ENCODE results near the gene SLC35D3. TPM values are rescaled to one million over a fixed set of nuclear protein-coding genes. Genes with fewer than 3 reads are reported as not detected.
"Not testable (repeated sequence)": the region's sequence is repeated elsewhere in the genome, so short reads cannot be mapped to it uniquely, and the experiment has no call there.

Gene SLC35D3
- total RNA-seq, 1 experiment from 2014 or later: 0.42 TPM

GRCh38 chr6:136964398-136964797, 42.3 kb downstream of the SLC35D3 start:
- H3K4me3 ChIP-seq (ENCODE audit: insufficient read depth, low read depth, low read length): no peak overlapping the region
- H3K27me3 ChIP-seq (ENCODE audit: control insufficient read depth, insufficient read depth, low read length): no peaks in the 10 kb centered on the region; the same call in 1 of the 2 replicates
- no peaks in the 10 kb centered on the region for H3K36me3 ChIP-seq (replicated peaks; ENCODE audit: control insufficient read depth, insufficient read depth, low read length)
- no peak for DNase-seq

GRCh38 chr6:136967876-136968752, 46.0 kb downstream of the SLC35D3 start:
- no peak overlapping the region for H3K4me3 ChIP-seq (ENCODE audit: insufficient read depth, low read depth, low read length)
- no peaks in the 10 kb centered on the region; the same call in 1 of the 2 replicates for H3K27me3 ChIP-seq (ENCODE audit: control insufficient read depth, insufficient read depth, low read length)
- H3K36me3 ChIP-seq (replicated peaks; ENCODE audit: control insufficient read depth, insufficient read depth, low read length): no peaks in the 10 kb centered on the region
- peak; percentile 64 for DNase-seq

GRCh38 chr6:136968837-136969236, 46.7 kb downstream of the SLC35D3 start:
- no peaks in the 10 kb centered on the region for H3K36me3 ChIP-seq (replicated peaks; ENCODE audit: control insufficient read depth, insufficient read depth, low read length)
- H3K27me3 ChIP-seq (ENCODE audit: control insufficient read depth, insufficient read depth, low read length): no peaks in the 10 kb centered on the region; the same call in 1 of the 2 replicates
- DNase-seq: no peak
- no peak overlapping the region for H3K4me3 ChIP-seq (ENCODE audit: insufficient read depth, low read depth, low read length)

GRCh38 chr6:136969433-136969832, 47.3 kb downstream of the SLC35D3 start:
- no peak overlapping the region for H3K4me3 ChIP-seq (ENCODE audit: insufficient read depth, low read depth, low read length)
- DNase-seq: no peak
- H3K27me3 ChIP-seq (ENCODE audit: control insufficient read depth, insufficient read depth, low read length): no peaks in the 10 kb centered on the region; the same call in 1 of the 2 replicates
- H3K36me3 ChIP-seq (replicated peaks; ENCODE audit: control insufficient read depth, insufficient read depth, low read length): no peaks in the 10 kb centered on the region

DNA sequence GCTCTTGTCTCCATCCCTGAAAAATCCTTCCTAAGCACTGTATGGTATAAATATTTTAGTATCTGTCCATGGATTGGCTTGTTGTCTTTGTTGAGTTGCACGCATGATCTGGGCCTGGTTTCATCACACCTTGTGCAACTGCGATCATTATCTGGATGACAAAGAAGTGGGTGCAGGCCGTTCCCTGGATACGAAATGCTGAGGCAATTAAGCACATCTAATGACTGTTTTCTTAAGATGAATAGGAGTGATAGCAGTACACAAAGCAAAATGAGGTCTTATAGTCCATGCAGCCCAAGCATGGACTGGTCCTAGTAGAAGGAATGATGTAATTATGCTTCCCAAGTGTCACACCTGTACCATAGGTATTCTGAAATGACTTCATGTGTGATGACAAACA, 47.8 kb downstream of the SLC35D3 start:
- Histone ChIP-seq H3K27me3 (ENCODE audit: control insufficient read depth, insufficient read depth, low read length) (no peaks in the 10 kb centered on the region; the same call in 1 of the 2 replicates), H3K4me3 (ENCODE audit: insufficient read depth, low read depth, low read length) (no peak overlapping the region), H3K36me3 (replicated peaks; ENCODE audit: control insufficient read depth, insufficient read depth, low read length) (no peaks in the 10 kb centered on the region)
- DNase-seq: no peak

DNA sequence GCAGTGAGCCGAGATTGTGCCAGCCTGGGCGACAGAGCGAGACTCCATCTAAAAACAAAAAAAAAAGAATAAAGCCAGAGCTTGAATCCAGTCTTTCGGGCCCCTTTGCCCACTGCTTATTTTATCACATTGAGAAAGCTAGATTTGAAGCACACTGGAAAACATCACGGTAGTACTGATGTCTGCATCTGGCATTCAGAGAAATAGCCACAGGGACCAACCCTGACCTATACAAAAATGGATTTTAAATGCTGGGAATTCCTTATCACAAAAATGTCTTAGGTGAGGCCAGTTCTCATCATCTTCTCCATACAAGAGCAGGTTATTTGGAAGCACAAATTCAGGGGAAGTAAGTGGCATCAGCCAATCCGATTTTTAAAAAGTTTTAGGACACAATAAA, 49.5 kb downstream of the SLC35D3 start:
- no peak for DNase-seq
- H3K4me3 ChIP-seq (ENCODE audit: insufficient read depth, low read depth, low read length): no peak overlapping the region
- no peaks in the 10 kb centered on the region for H3K36me3 ChIP-seq (replicated peaks; ENCODE audit: control insufficient read depth, insufficient read depth, low read length)
- no peaks in the 10 kb centered on the region; the same call in 1 of the 2 replicates for H3K27me3 ChIP-seq (ENCODE audit: control insufficient read depth, insufficient read depth, low read length)

GRCh38 chr6:136973781-136974180, 51.7 kb downstream of the SLC35D3 start:
- DNase-seq; H3K27me3 ChIP-seq (ENCODE audit: control insufficient read depth, insufficient read depth, low read length); H3K4me3 ChIP-seq (ENCODE audit: insufficient read depth, low read depth, low read length); H3K36me3 ChIP-seq (replicated peaks; ENCODE audit: control insufficient read depth, insufficient read depth, low read length): not testable (repeated sequence)

Other genes starting within 250 kb of the SLC35D3 start
- gene MAP3K5, start 129.8 kb upstream of the SLC35D3 start, total RNA-seq (2014; rRNA removed; shearing (Covaris generic)): 0.59 and 1.3 TPM in 2 replicates
- gene PEX7, start 99.7 kb upstream of the SLC35D3 start, total RNA-seq (2014; rRNA removed; shearing (Covaris generic)): 11.8 and 14.0 TPM in 2 replicates
- gene IL20RA, start 122.7 kb downstream of the SLC35D3 start, total RNA-seq (2014; rRNA removed; shearing (Covaris generic)): 0.26 and 0.28 TPM in 2 replicates